Thoracic aorta (tissue), 2 donors: ENCODE data around the gene APC2. TPM values are rescaled to one million over a fixed set of nuclear protein-coding genes. Genes with fewer than 3 reads are reported as not detected.
A peak's percentile ranks its signal among the peaks of the same experiment; 100 is the strongest.

Experiments
- ATAC-seq: fragments of 150-250 bp; one replicate; pipeline ENCODE4 v1.8.0; 2017; ENCODE audit warnings: low read depth; ENCODE audit not compliant: insufficient number of reproducible peaks, low FRiP score
- DNase-seq: peaks from one replicate; pipeline ENCODE4 v3.0.0-alpha.2; 2020; ENCODE audit warnings: low spot score
- H3K27ac ChIP-seq, 2 donors: fragments of 200-600 bp; sonication (generic); 1 replicate in 1 of 2; 2 replicates in 1 of 2; pipeline ENCODE4 v1.5.1; 2016; ENCODE audit warnings: mild to moderate bottlenecking in 2 of 2, moderate library complexity in 2 of 2
- H3K27me3 ChIP-seq: fragments of 200-600 bp; sonication (generic); replicated peaks from 2 replicates; pipeline ENCODE4 v1.6.0; 2016; ENCODE audit warnings: mild to moderate bottlenecking; ENCODE audit not compliant: insufficient read depth
- H3K36me3 ChIP-seq: fragments of 200-600 bp; sonication (generic); one replicate; pipeline ENCODE4 v1.5.1; 2016
- H3K4me1 ChIP-seq, 2 donors: fragments of 200-600 bp; sonication (generic); 1 replicate in 1 of 2; 2 replicates in 1 of 2; pipeline versions ENCODE4 v1.5.1 to v1.6.0; 2016; ENCODE audit warnings: low read depth in 2 of 2, mild to moderate bottlenecking in 1 of 2; ENCODE audit not compliant: control insufficient read depth in 1 of 2
- H3K4me3 ChIP-seq: fragments of 200-600 bp; sonication (generic); 2 replicates; pipeline ENCODE4 v1.5.1; 2016; ENCODE audit warnings: mild to moderate bottlenecking
- H3K9me3 ChIP-seq: fragments of 200-600 bp; sonication (generic); 2 replicates; pipeline ENCODE4 v1.5.1; 2016
- CTCF ChIP-seq: fragments of 200-600 bp; sonication (generic); IDR thresholded peaks from one replicate; pipeline ENCODE4 v1.5.1; 2019; ENCODE audit warnings: antibody characterized with exemption
- total RNA-seq, 2 donors: library from RNA; depleted of rRNA; stranded (reverse); fragments of >200 nt; gene quantifications; one replicate each; pipeline versions ENCODE4 v1.1.0 to v1.2.3, GENCODE V29; 2016

APC2 gene
- total RNA-seq, 2 donors from 2014 or later: 0.41 to 0.78 TPM

GRCh38 chr19:1412323-1412923, 37.5 kb upstream of the APC2 start:
- Histone ChIP-seq H3K4me1 (peaks cover 48 to 74% of the 10 kb centered on the region in 2 donors), H3K4me3 (no peak overlapping the region)

GRCh38 chr19:1412995-1413800, 36.7 kb upstream of the APC2 start:
- no peak for TF ChIP-seq CTCF
- ATAC-seq: no peak
- Histone ChIP-seq H3K4me3 (no peak overlapping the region), H3K36me3 (peaks cover 4% of the 10 kb centered on the region), H3K9me3 (no peaks in the 10 kb centered on the region), H3K27me3 (no peaks in the 10 kb centered on the region), H3K4me1 (peaks cover 48 to 80% of the 10 kb centered on the region in 2 donors), H3K27ac (no peak overlapping the region)
- DNase-seq: no peak

More at GRCh38 chr19:1412323-1412923, 37.5 kb upstream of the APC2 start:
- H3K9me3 ChIP-seq: no peaks in the 10 kb centered on the region
- H3K27me3 ChIP-seq: no peaks in the 10 kb centered on the region
- no peak for ATAC-seq
- H3K27ac ChIP-seq: no peak overlapping the region
- DNase-seq: no peak
- peaks cover 1% of the 10 kb centered on the region for H3K36me3 ChIP-seq
- no peak for TF ChIP-seq CTCF

GRCh38 chr19:1416014-1416841, 33.7 kb upstream of the APC2 start:
- Histone ChIP-seq H3K27me3 (no peaks in the 10 kb centered on the region), H3K4me3 (peak overlapping the region; percentile 50), H3K36me3 (peaks cover 30% of the 10 kb centered on the region), H3K4me1 (peaks cover 26 to 55% of the 10 kb centered on the region in 2 donors), H3K27ac (peak overlapping the region; percentile 77 to 78), H3K9me3 (no peaks in the 10 kb centered on the region)
- DNase-seq: no peak
- ATAC-seq: no peak
- no peak for TF ChIP-seq CTCF

GRCh38 chr19:1417145-1417544, 32.8 kb upstream of the APC2 start:
- no peaks in the 10 kb centered on the region for H3K9me3 ChIP-seq
- no peak for ATAC-seq
- H3K27me3 ChIP-seq: no peaks in the 10 kb centered on the region
- peak overlapping the region in 1 of 2 donors; percentile 77 for H3K27ac ChIP-seq
- TF ChIP-seq CTCF: no peak
- DNase-seq: no peak
- no peak overlapping the region for H3K4me3 ChIP-seq
- H3K36me3 ChIP-seq: peaks cover 39% of the 10 kb centered on the region
- H3K4me1 ChIP-seq: peaks cover 20 to 46% of the 10 kb centered on the region in 2 donors
